ENCODE measurements around the gene AWAT2.

AWAT2 gene, protein sequence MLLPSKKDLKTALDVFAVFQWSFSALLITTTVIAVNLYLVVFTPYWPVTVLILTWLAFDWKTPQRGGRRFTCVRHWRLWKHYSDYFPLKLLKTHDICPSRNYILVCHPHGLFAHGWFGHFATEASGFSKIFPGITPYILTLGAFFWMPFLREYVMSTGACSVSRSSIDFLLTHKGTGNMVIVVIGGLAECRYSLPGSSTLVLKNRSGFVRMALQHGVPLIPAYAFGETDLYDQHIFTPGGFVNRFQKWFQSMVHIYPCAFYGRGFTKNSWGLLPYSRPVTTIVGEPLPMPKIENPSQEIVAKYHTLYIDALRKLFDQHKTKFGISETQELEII

DNA sequence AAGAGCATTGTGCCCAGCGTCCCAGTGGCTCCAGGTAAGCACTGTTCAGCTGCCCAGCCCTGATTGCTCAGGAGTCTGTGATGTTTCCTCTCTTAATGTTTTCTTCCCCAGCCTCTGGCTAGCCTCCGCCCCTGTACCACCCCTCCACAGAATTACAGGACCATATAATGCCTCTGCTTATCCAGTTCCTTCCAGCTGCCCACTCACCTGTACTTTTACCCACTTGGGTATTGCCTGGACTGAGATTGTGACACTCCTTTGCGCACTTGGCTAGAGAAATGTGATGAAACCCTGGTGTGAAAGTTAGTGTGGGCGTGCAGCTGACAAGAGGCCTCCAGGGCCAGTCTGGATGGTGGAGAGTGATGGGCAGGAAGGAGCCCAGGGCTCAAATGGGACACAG, at the start of gene AWAT2:
AWAT2 (minus strand) TSS at position 14 of the 400 bp plus-strand sequence; CDS start at position 8, 6 bp downstream.
- DNase-seq: no peak

DNA sequence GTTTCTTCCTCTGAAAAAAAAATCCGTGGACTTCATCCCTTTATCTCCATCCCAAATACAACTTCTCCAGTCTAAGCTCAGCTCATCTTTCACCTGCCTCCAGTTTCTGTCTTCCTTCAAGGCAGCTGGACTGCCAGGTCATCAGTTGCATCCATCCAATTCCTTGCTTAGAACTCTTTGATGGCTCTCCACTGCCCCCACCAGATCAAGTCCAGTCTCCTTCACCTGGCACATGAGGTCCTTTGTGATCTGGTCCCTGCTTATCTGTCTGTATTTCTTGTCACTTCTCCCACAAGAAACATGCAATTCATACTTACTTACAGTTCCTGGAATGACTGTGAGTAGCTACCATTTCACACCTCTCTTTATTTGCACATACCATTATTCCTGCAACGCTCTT, 46.3 kb upstream of the AWAT2 start:
- no peak for DNase-seq

DNA sequence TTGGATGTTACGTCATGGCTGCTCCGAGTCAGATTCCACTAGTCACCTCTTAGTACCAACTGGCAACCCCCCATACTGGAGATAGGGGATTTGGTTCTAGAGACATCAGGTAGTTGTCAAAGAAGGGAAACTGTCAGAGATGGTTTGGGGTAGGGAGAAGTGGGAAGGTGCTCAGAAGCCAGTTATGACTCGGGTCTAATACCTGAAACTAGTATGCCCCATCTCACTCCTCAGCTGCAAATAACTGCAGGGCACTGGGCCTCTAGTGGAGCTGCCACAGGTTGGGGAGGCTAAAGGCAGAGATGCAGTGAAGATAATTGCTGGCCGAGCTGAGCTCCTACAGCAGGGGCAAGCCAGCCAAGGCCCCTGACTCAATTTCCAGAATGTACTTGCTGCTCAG, 42.5 kb upstream of the AWAT2 start:
- DNase-seq: no peak

DNA sequence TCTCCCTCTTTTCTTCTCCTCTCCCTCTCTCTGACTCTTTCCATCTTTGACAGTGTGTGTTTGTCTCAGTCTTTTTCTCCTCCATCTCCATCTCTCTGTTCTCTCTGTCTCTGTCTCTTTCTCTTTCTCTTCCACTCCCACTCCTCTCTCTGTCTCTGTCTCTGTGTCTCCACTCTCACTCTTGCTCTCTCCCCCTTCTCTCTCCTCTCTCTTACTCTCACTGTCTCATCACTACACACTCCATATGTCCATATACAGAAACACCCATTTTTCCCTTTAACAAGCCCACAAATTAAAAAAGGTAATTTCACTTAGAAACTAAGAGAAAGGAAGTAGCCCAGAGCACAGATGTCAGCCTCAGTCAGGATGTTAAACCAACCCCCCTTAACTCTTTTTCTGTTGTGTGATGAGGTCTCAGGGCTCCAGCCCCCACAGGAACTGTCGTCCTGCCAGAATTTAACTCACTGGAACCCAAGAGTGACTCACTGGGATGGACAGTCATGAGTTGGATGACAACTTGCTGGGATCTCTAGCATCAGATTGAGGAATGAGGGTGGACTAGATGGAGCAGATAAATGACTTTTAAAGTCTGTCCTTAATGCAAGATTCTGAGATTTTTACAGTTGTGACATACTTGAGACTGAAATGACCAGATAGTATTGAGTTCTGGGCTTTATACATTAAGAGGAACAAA, 40.0 kb upstream of the AWAT2 start:
- DNase-seq: no peak

DNA sequence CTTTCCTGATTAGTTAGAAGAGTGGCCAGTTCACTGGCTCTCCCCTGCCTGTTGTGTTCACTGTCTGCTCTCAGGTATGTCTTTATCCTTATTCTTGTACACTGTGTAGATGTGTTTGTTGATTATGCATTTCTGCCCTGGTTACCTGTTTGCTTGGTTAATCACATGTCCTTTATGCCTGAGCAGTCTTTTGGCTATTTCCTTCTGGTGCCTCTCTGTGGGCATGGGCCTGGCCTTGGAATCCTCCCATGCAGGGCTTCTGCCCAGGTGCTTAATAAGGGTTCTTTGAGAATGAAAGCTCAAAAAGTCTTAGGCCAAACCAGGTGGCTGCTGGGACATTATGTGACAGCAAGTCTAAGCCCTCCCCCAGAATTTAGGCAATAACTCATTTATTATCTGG, 39.0 kb upstream of the AWAT2 start:
- DNase-seq: no peak

DNA sequence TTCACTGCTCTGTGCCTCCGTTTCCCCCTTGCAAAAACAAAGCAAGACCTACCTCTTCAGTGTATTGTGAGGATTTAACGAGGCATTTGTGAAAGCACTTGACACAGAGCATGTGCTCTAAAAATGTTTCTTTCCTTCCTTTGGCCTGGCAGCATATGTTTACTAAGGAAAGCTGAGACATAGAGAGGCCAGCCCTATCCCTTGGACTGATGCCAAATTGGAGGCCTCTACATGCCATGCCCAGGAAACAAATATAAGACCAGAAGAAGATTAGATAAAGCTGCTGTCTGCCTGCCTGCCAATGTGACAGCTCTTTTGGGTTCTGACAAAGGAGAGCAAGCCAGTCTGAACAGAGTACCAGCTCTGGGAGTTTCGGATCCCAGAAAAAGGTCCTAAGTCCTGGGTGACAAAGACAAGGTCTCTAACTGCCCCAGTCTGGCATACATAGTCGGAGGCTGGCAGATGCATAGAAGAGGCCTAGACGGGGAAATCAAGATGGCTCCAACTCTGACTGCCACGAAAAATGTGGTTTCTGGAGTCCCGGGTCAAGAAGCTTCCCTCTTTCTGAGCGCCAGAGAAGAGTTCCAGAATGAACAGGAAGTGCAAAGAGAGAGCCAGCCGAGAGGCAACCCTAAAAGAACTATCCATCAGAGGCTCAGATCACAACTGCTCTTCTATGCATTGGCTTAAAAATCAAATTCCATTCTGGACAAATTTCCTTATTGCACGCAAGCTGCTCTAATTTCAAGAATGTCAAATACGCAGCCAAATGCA, 38.3 kb upstream of the AWAT2 start:
- peak; percentile 6 for DNase-seq

DNA sequence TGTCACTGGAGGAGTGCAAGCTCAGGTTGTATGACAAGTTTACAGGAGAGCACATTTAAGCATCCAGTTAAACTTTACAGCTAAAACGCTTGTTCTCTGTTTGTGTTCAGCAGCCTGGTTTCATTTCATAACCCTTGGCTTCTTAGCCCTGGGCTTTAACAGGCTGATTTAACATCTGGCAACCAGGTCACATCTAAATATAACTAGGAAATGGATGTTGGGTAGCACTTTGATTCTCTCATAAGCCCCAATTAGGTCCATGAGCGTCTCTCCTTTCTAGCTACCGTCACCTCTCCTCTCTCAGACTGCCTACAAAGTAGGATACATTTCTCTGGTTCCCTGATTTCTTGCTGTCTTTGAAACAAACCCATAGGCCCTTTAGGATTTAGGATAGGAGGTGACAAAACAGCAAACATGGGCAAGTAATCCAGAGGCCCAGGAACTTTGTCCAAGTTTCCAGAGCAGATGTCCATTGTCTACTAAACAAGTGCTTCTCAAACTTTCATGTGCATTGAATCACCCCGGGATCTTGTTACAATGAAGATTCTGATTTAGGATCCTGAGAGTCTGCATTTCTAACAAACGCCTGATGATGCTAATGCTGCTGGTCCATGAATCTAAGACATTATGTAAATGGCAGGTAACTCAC, 35.0 kb upstream of the AWAT2 start:
- no peak for DNase-seq

DNA sequence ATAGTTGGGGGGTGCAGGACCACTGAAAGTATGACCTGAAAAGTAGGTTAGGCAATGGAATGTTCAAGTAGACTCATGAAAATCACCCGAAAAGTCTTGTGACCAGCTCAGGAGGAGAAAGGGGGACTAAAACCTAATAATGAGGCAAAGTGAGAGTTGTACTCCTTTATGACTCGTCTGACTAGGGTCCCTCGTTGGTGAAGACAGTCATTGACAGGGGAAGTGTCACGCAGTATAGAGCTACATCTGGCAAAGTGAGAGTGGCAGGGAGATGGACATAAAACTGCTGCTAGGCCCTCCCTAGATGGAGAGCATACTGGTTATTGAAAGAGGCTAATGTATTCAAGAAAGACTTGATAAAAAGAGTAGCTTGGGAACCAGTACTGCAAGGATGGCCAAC, 33.0 kb upstream of the AWAT2 start:
- DNase-seq: no peak

DNA sequence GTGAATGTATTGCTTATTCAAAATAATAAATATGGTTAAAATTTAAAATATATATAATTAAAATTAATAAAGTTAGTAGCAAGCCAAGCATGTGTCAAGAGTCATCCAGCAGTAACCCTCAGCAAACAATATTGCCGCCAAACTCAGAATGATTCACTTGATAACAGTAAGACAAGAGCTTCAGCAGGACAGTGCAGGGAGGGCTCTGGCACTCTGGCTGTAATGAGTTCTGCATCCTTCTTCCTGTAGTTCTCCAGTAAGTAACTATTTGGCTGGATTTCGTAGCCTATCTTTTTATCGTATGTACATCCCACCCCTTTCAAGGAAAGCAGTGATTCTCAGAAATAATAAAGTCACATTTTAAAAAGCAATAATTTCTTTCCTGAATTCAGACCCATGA, 30.1 kb upstream of the AWAT2 start:
- DNase-seq: no peak

DNA sequence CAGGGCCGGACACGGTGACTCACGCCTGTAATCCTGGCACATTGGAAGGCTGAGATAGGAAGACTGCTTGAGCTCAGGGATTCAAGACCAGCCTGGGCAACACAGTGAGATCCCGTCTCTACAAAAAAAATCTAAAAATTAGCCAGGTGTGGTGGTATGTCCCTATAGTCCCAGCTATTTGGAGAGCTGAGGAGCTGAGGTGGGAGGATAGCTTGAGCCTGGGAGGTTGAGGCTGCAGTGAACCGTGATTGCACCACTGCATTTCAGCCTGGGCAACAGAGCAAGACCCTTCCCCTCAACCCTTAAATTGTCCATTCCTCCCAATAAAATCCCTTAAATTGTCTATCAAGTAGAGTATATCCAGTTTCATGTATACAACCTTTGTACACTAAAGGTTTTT, 29.6 kb upstream of the AWAT2 start:
- DNase-seq: no peak

DNA sequence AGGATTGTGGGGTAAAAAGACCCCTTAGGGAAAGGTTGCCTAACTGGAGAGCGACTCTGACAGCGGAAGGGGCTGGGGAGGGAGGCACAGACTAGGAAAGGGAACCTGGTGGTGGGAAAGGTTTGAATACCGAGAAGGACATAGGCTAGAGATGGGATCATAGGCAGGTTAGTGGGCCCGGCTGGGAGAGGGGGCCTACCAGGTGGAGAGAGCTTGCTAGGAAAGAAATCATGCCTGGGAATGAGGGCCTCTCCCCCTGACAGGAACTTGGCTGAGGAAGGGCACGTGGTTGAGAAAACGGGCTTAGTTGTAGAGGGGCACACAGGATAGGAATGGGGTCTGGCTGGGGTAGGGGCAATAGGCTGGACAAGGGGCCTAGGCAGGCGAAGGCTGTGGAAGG, 16.9 kb upstream of the AWAT2 start:
- DNase-seq: no peak

DNA sequence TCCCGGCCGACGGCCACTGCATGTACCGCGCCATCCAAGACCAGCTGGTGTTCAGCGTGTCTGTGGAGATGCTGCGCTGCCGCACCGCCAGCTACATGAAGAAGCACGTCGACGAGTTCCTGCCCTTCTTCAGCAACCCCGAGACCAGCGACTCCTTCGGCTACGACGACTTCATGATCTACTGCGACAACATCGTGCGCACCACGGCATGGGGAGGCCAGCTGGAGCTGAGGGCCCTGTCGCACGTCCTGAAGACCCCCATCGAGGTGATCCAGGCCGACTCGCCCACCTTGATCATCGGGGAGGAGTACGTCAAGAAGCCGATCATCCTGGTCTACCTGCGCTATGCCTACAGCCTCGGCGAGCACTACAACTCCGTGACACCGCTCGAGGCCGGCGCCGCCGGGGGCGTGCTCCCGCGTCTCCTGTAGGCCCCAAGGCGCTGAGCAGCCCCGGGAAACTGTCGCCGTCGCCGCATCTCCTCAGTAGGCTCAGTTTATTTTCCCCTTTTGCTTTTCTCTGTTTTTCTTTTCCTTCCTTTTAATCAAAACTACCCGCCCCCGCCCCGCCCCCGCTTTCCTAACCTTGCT, 13.3 kb upstream of the AWAT2 start:
- no peak for DNase-seq

DNA sequence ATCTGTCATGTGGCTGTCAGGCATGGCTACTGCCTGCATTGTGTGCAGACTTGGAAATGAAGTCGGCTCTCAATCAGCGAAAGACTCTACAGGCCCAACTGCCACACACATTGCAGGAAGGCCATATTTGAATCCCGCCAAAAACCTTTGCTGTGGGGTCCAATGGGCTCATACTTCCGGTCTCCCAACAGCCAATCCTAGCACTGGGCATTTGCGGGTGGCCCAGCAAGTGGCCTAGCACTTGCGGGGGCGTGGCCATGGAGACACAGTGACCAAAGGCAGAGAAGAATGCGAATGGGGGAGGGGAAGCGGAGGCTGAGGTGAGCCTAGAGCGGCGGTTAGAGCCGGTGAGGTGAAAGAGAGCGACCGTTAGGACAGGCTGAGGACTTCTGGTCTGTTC, 12.3 kb upstream of the AWAT2 start, which contains the start of gene OTUD6A:
OTUD6A (plus strand) TSS at position 382 of the 400 bp plus-strand sequence. CDS start 68 bp downstream, outside the sequence.
- DNase-seq: no peak

DNA sequence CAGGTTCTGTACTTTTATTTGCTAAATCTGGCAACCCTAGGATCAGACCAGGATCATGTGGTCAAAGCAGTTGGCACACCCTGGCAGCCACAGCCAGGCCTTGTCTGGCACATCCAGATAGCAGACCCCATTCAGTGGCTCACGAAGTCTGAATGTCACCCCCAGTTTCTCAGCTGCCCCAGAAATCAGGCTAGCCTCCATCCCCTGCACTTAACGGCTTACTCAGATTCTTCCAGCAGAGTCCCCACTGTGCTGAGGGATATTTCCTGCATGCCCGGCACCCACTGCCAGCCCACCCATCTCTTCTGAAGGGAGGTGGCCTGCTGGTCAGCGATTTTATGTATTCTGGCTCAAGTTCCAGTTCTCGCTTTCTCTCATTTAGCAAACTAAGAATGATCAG, 4.7 kb upstream of the AWAT2 start:
- DNase-seq: no peak

DNA sequence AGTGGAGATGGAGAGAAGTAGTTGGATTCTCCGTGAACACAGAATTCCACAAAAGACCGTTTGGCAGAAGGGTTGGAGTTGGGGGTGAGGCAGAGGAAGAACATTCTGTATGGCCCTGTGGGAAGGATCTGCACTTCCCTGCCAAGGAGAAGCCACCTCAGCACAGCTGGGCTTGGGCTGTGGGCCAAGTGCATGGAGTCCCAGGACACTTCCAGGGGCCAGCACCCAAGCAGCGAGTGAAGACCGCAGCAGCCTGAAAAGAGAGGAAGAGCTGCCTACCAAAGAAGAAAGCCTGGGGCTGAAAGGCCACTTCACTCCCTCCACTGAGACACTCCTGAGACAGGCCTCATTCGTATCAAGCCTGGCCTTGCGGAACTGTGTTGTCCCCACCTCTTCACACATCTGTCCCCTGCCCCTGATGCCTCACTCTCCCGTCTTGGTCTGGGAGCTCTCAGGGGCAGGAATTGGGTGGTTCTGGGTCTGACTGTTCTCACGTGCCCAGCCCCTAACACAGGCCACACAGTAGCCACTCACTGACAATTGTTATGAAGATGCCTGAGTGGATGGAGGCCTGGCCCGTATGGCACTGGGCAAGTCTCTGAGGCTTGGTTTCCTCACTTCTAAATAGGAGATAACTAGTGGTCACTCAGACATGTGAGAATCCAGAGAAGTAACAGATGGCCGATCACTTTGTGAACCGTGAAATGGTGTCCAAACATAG, 3.3 kb upstream of the AWAT2 start:
- DNase-seq: no peak

DNA sequence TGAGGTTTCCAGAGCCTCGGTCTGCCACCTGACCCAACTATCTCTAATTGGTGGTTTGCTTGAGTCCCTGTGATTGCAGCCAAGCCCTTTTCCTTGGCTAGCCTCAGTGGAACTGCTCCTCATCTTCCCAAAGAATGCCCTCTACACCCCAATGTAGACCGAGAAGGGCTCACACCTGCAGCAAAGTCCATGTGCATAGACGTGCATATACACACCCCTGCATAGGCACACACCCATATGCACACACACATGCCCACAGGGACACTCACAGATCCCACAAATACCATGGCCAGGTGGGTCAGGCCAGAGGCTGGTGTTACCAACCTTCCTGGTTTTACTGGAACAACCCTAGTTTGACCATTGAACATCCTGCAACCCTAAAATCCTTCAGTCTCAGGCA, 332 bp downstream of the AWAT2 start:
- no peak for DNase-seq

DNA sequence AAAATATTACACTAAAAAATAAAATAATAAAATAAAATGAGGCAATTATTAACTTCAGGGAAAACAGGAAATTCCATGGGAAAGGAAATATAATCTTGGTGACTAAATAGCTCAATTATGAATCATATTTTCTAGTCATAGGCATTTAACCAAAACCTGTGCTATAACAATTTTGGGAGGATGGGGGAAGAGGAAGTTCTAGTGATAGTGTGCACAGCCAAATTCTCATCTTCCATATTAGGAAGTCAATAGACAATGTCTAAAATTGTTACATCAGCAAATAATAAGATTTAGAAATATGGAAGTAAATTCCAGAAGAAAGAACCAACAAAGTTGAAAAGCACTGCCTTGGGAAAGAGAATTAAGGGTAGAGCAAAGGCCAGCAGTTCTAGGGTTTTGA, 2.8 kb downstream of the AWAT2 start:
- DNase-seq: no peak

DNA sequence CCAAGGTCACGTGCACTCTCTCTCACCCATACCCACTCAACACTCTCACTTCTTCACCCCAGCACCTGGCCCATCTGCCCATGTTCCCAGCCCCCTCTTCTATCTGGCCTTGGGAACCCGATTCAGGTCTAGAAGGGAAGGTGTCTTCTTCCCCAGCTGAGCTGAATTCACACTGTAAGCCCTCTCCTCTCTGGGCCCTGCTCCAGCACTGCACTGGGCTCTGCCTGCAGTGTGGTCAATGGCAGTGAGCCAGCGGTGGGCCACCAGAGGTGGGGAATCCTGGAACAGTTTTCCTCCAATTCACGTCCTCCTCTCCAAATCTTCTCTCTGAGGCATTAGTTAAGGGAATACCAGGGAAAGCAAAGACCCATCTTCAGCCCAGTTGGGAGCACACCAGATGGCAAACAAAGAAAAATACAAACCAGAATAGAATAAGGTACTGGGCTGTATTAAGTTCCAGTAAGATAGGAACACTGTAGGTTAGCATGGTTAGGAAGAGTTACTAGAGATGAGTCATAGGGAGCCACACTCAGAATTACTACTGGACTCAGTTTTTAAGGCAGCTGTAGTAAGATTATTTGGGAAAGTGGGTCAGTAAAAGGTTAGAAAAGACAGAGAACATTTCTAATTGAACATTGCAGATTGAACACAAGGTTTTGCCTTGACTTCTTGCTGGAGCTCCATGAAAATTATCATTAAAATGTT, 5.0 kb downstream of the AWAT2 start:
- DNase-seq: no peak

DNA sequence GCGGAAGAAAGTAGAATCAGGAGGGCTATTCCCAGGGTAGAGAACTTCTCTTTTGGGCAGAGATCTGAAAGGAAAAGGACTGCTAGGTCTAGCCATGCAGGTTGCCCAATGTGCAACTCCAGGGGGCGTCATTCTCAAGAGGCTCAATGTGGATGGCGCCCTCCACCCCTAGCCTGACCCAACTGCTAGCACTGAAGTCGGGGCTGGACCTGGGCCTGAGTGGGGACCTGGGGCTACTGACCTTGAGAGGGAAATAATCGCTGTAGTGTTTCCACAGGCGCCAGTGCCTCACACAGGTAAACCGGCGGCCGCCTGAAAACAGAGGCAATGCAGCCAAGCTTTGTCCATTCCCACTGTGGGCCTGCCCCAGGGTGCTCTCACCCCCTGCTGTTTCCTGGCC, 6.1 kb downstream of the AWAT2 start:
- no peak for DNase-seq

DNA sequence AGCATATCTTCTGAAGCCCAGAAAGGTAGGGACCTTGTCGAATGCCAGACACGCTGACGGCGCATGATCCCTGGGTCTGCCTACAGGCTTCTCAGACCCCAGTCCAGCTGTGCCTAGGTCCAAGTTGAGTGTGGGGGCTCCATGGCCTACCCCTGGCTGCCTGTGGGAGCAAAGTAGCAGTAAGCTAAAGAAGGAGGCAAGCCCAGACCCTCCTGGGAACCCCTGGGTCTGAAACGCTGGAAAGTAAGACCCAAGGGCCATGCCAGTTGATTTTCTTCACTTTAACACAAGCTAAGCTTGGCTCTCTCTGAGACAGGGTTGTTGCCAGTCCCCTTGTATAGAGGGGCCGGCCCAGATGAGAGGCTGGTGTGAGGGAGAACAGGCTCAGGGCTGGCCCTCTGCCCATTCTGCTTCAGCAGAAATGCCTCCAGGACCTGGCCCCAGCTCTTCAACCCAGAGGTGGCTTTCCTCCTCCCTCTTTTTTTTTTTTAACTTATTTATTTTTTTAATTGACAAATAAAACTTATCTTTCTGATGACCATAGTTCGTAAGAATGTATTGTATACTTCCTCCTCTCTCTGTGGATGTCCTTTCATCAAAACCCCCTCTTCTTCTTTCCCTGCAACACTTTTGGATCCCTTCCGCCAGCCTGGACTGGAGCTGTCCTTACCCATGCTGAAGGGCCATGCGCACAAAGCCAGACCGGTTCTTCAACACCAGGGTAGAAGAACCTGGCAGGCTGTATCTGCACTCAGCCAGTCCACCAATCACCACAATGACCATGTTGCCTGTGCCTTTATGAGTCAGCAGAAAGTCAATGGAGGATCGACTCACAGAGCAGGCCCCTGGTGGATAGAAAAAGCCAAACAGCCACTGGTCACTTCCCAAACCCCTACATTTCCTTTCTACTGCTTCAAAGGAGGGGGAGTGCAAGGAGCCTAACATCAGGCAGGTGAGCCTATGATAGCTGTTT, 7.1 kb downstream of the AWAT2 start:
- no peak for DNase-seq
